GM12801 (cell line): ENCODE measurements around the gene UPF3B.

Source experiments
- CTCF ChIP-seq: IDR thresholded peaks from one replicate; pipeline ENCODE4 v1.5.1; 2011; ENCODE audit warnings: control low read depth; ENCODE audit not compliant: insufficient read length; ENCODE audit errors: extremely low read depth

Gene UPF3B

GRCh38 chrX:119801253-119802221 is 51.2 kb downstream of the UPF3B start:
- no peak for TF ChIP-seq CTCF

DNA sequence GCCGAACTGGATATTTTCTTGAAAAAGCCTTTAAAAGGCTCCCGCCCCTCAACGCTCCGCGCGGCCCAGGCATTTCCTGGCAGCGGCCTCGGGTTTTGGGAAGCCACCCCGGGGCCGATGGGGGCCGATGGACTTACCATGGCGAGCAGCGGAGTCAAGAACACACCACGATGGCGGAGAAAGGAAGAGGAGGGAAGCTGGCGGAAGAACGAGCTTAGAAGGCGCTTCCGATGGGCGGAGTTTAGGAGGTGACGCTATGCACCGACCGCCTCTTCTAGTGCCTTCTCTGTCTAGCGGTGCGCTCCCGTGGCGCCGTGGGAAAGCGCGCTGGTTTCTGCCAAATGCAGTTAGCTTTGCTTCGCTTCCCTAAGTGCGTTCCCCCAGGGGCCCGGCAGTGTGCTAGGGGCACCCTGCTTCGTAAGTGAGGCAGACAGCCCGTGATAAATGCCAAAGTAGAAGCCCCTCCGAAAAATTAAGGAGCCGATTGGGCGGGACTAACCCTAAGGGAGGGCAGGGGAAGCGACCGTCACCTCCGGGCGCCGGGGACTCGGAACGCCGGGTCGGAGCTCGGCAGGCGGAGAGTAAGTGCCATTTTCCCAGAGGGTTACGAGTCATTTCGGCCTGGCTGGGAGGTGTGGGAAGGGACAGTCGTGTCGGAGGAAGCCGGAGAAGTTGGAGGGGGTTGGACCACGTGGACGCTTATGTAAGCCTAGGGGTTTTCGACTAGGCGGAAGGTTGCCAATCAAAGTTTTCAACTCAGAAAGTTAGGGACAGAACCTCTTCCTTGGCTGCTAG is 61.1 kb downstream of the UPF3B start, which contains the start of gene RPL39:
RPL39 (minus strand) TSS at position 194 of the 795 bp plus-strand sequence; CDS start at position 140, 54 bp downstream.
- no peak for TF ChIP-seq CTCF

GRCh38 chrX:119790977-119791436 is 61.8 kb downstream of the UPF3B start:
- TF ChIP-seq CTCF: no peak

GRCh38 chrX:119784747-119785446 is 67.9 kb downstream of the UPF3B start:
- no peak for TF ChIP-seq CTCF
